Epithelial cell of proximal tubule (primary cell): ENCODE results near the gene FBH1. TPM values are rescaled to one million over a fixed set of nuclear protein-coding genes. Genes with fewer than 3 reads are reported as not detected.
A peak's percentile ranks its signal among the peaks of the same experiment; 100 is the strongest.

Experiments used
- DNase-seq: peaks from one replicate; pipeline ENCODE4 v3.0.0-alpha.2; 2011; ENCODE audit warnings: low read depth
- H3K4me3 ChIP-seq: 2 replicates; pipeline ENCODE4 v1.5.1; 2011; ENCODE audit warnings: low read depth, mild to moderate bottlenecking, low read length
- total RNA-seq: library from RNA; depleted of rRNA; stranded (reverse); fragments of >200 nt; gene quantifications from 2 replicates; pipeline ENCODE4 v1.2.3, GENCODE V29; 2015
- TF ChIP-seq, protein P1 (sequence below): conservative IDR thresholded peaks from 2 replicates; pipeline ENCODE4 v1.5.1; 2012; ENCODE audit warnings: low read depth, mild to moderate bottlenecking, low read length

FBH1 gene
- total RNA-seq, 1 donor from 2014 or later: 48.3 TPM

DNA sequence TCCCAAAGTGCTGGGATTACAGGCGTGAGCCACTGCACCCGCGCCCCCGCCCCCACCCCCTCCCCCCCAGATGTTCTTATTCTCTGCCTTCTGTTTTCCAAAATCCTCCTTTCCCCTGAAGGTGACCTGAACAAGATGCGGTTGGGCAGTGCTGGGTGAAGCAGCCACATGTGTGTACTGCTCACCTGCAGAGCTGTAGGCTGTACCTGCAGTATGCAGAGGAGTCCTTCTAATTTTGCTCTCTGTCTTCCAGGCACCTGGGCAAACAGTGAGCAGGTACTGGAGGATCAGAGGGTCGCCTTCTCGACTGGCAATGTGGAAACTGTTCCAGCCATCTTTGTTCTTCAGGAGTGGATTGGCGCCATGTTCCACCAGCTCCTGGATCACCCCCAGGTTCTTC lies 2.4 kb upstream of the FBH1 start:
- no peak overlapping the region for H3K4me3 ChIP-seq
- TF ChIP-seq, protein P1, sequence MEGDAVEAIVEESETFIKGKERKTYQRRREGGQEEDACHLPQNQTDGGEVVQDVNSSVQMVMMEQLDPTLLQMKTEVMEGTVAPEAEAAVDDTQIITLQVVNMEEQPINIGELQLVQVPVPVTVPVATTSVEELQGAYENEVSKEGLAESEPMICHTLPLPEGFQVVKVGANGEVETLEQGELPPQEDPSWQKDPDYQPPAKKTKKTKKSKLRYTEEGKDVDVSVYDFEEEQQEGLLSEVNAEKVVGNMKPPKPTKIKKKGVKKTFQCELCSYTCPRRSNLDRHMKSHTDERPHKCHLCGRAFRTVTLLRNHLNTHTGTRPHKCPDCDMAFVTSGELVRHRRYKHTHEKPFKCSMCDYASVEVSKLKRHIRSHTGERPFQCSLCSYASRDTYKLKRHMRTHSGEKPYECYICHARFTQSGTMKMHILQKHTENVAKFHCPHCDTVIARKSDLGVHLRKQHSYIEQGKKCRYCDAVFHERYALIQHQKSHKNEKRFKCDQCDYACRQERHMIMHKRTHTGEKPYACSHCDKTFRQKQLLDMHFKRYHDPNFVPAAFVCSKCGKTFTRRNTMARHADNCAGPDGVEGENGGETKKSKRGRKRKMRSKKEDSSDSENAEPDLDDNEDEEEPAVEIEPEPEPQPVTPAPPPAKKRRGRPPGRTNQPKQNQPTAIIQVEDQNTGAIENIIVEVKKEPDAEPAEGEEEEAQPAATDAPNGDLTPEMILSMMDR: no peak
- DNase-seq: no peak

DNA sequence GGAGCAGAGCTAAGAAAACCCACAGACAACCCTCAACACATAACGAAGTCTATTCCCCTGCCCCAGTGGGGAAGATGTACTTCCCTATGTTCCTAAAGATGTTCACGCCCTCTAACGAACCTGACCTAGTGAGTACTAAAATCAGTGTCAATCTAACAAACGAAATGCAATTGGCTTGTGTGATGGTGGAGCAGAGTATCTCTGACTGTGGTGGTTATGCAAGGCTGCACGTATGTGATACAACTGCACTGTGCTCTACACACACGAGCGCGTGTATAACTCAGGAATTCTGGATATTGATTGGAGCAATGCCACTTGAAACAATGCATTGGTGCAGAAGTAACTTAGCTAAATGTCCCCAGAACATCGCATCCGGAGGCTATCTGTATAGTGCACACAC lies 1.7 kb upstream of the FBH1 start:
- peak overlapping the region; percentile 93 for H3K4me3 ChIP-seq
- no peak for DNase-seq
- TF ChIP-seq, protein P1: no peak

GRCh38 chr10:5888843-5889623 lies 1.0 kb upstream of the FBH1 start:
- peak overlapping the region; percentile 93 for H3K4me3 ChIP-seq
- TF ChIP-seq, protein P1: no peak
- no peak for DNase-seq

DNA sequence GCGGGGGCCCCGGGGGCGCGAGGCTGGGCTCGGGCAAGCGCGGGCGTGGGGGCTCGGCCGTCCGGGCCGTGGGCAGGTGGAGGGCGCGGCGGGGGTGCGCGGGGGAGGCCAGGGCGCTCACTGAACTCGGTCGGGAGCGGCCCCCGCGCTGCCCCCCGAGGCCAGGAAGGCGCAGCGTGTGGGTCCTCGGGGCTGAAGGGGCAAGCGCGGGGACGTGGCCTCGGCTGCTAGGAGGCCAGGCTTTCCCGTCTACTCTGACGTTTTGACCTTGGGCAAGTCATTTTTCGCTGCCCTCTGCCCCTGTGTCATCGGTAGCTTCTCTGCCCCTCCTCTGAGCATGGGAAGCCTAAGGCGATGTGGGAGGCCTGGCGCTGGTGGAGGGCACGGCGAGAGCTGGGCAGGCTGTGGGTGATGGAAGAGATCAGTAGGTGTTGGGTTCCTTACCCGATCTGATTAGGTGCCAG lies 441 bp downstream of the FBH1 start:
- H3K4me3 ChIP-seq: peak overlapping the region; percentile 90
- TF ChIP-seq, protein P1: no peak
- DNase-seq: no peak

GRCh38 chr10:5891009-5891408 lies 966 bp downstream of the FBH1 start:
- TF ChIP-seq, protein P1: no peak
- H3K4me3 ChIP-seq: peak overlapping the region; percentile 90
- no peak for DNase-seq

DNA sequence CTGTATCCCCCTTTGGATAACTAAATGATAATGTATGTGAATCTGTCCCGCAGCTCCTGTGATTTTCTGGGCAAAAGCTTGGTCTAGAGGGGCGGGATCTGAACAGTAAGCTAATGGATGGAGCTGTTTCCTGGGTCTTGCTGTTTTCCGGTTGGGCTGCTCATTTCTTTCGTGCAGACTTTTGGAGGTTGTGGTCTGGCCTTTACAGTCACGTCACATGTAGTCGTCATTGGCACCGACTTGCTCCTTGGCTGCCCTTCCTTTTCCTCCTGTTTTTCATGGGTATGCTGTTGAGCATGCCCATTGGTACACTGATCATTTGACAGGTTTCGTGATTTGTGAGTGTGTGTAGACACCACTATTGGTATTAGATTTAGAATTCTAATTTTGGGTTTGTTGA lies 2.0 kb downstream of the FBH1 start:
- no peak for DNase-seq
- TF ChIP-seq, protein P1: no peak
- H3K4me3 ChIP-seq: no peak overlapping the region

DNA sequence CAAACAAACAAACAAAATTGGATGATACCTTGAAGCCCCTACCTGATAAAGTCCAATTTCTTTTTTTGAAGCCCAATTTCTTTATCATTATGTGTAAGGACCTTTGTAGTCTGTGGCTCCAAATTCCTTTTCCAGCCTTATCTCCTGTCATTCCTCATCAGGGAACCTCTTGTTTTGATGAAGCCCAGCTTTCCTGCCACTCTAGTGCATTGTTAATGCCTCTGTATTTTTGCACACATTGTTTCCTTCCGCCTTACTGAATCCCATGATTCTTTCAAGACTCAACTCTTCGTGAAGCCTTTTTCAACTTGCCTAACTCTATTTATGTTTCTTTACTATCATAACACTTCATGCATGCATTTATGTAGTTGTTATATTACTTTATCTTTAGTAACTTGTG lies 3.3 kb downstream of the FBH1 start:
- TF ChIP-seq, protein P1: no peak
- no peak for DNase-seq

More for the DNA sequence above, 3.3 kb downstream of the FBH1 start:
- no peak overlapping the region for H3K4me3 ChIP-seq
